H1 (cell line): Measurements from ENCODE around the gene INVS.

ENCODE experiments used
- CREB1 ChIP-seq: IDR thresholded peaks from 2 replicates; pipeline ENCODE4 v1.6.1; 2012; ENCODE audit warnings: inconsistent platforms
- CTCF ChIP-seq, 3 experiments: IDR thresholded peaks; 1 replicate in 2 of 3; 2 replicates in 1 of 3; pipeline versions ENCODE4 v1.5.1 to v1.6.1; 2011; ENCODE audit warnings: low read length in 3 of 3, mild to moderate bottlenecking in 3 of 3, inconsistent platforms in 2 of 3, low read depth in 1 of 3, moderate library complexity in 1 of 3; ENCODE audit not compliant: insufficient read depth in 1 of 3; ENCODE audit errors: control extremely low read depth in 1 of 3
- EP300 ChIP-seq, 2 experiments: IDR thresholded peaks; 1 replicate in 1 of 2; 2 replicates in 1 of 2; pipeline ENCODE4 v1.6.1; 2011 to 2012; ENCODE audit warnings: low read depth in 2 of 2, low read length in 2 of 2, mild to moderate bottlenecking in 2 of 2, borderline replicate concordance in 1 of 2, inconsistent platforms in 1 of 2, moderate library complexity in 1 of 2
- EZH2 ChIP-seq: fragments of 200-600 bp; sonication (generic); IDR thresholded peaks from 2 replicates; pipeline ENCODE4 v1.7.1; 2012; ENCODE audit warnings: low read depth, mild to moderate bottlenecking, moderate library complexity, low read length, inconsistent platforms; ENCODE audit not compliant: severe bottlenecking
- GTF2F1 ChIP-seq: IDR thresholded peaks from 2 replicates; pipeline ENCODE4 v1.6.1; 2012; ENCODE audit warnings: low read depth, low read length, improper control_type of control experiment, borderline replicate concordance
- POLR2A ChIP-seq, 2 experiments: IDR thresholded peaks; 1 replicate in 1 of 2; 2 replicates in 1 of 2; pipeline ENCODE4 v1.6.1; 2011; ENCODE audit warnings: low read depth in 2 of 2, low read length in 2 of 2, mild to moderate bottlenecking in 2 of 2; ENCODE audit errors: control extremely low read depth in 1 of 2
- POLR2AphosphoS5 ChIP-seq: IDR thresholded peaks from 2 replicates; pipeline ENCODE4 v1.6.1; 2011; ENCODE audit warnings: low read depth, low read length
- RAD21 ChIP-seq, 2 experiments: IDR thresholded peaks in 1 of 2; conservative IDR thresholded peaks in 1 of 2; 2 replicates each; pipeline ENCODE4 v1.6.1; 2011; ENCODE audit warnings: low read depth in 2 of 2, low read length in 2 of 2, improper control_type of control experiment in 1 of 2, inconsistent platforms in 1 of 2, mild to moderate bottlenecking in 1 of 2, moderate library complexity in 1 of 2
- SIN3A ChIP-seq, 2 experiments: IDR thresholded peaks in 1 of 2; conservative IDR thresholded peaks in 1 of 2; 2 replicates each; pipeline ENCODE4 v1.6.1; 2011 to 2012; ENCODE audit warnings: low read length in 2 of 2, improper control_type of control experiment in 1 of 2, low read depth in 1 of 2, mild to moderate bottlenecking in 1 of 2
- SP1 ChIP-seq: IDR thresholded peaks from 2 replicates; pipeline ENCODE4 v1.6.1; 2011; ENCODE audit warnings: low read depth, low read length
- TBP ChIP-seq: IDR thresholded peaks from 2 replicates; pipeline ENCODE4 v1.6.1; 2011; ENCODE audit warnings: low read depth, low read length, improper control_type of control experiment
- TCF12 ChIP-seq: IDR thresholded peaks from 2 replicates; pipeline ENCODE4 v1.6.1; 2011; ENCODE audit warnings: low read depth, mild to moderate bottlenecking, low read length
- YY1 ChIP-seq: IDR thresholded peaks from 2 replicates; pipeline ENCODE4 v1.6.1; 2011; ENCODE audit warnings: low read depth, mild to moderate bottlenecking, low read length

- TF ChIP-seq YY1, result no peak
- TF ChIP-seq TBP, result no peak
- TF ChIP-seq RAD21 (IDR thresholded peaks at IDR 0.05 in 1 of 2, conservative IDR thresholded peaks at IDR 0.05 in 1 of 2; ENCODE audit: low read depth in 2 of 2, low read length in 2 of 2), result no peak
- TF ChIP-seq POLR2AphosphoS5, result no peak
- TF ChIP-seq SP1, result no peak
- no peak for TF ChIP-seq CTCF (IDR thresholded peaks at IDR 0.05; ENCODE audit: control extremely low read depth in 1 of 3, insufficient read depth in 1 of 3, low read depth in 1 of 3, low read length in 3 of 3)
- no peak for TF ChIP-seq EZH2
- no peak for TF ChIP-seq TCF12
- TF ChIP-seq EP300 (IDR thresholded peaks at IDR 0.05; ENCODE audit: borderline replicate concordance in 1 of 2, low read depth in 2 of 2, low read length in 2 of 2), result no peak
- TF ChIP-seq SIN3A (conservative IDR thresholded peaks at IDR 0.05 in 1 of 2, IDR thresholded peaks at IDR 0.05 in 1 of 2; ENCODE audit: low read depth in 1 of 2, low read length in 2 of 2), result no peak
- TF ChIP-seq GTF2F1, result no peak
- TF ChIP-seq POLR2A (IDR thresholded peaks at IDR 0.05; ENCODE audit: control extremely low read depth in 1 of 2, low read depth in 2 of 2, low read length in 2 of 2), result no peak
- no peak for TF ChIP-seq CREB1
Measured at GRCh38 chr9:100208673-100209072, 109.6 kb downstream of the INVS start.
